Measurements from ENCODE around the gene CDH22. TPM values are rescaled to one million over a fixed set of nuclear protein-coding genes. Genes with fewer than 3 reads are reported as not detected.

Gene CDH22
- total and polyA plus RNA-seq, 10 donors: not detected

GRCh38 chr20:46268131-46268614 lies 40.1 kb downstream of the CDH22 start:
- intact Hi-C loops (cut with DNase I; ENCODE audit: low total_unique reads): no loop called here
- Histone ChIP-seq H3K36me3 (no peaks in the 10 kb centered on the region), H3K27ac (no peak overlapping the region), H3K4me3 (no peak overlapping the region), H3K4me1 (no peaks in the 10 kb centered on the region), H3K27me3 (replicated peaks in 1 of 7) (peaks cover 0 to 65% (median 3%) of the 10 kb centered on the region in 7 donors), H3K9me3 (peaks cover 0 to 14% (median 10%) of the 10 kb centered on the region in 8 donors)
- 25 to 47% (median 27%) methylated on average over 15 to 19 of the region's 19 CpGs for WGBS, 5 donors
- TF ChIP-seq POLR2A (IDR thresholded peaks at IDR 0.05) (no peak), CTCF (IDR thresholded peaks at IDR 0.05 in 8 of 11, conservative IDR thresholded peaks at IDR 0.05 in 3 of 11) (no peak), POLR2AphosphoS5 (IDR thresholded peaks at IDR 0.05) (no peak)
- no peak for DNase-seq

- no peak for DNase-seq
- no peaks in the 10 kb centered on the region for H3K36me3 ChIP-seq
- no peak overlapping the region for H3K27ac ChIP-seq
- no peak for TF ChIP-seq CTCF (IDR thresholded peaks at IDR 0.05 in 8 of 11, conservative IDR thresholded peaks at IDR 0.05 in 3 of 11)
- no peak overlapping the region for H3K4me3 ChIP-seq
- H3K4me1 ChIP-seq: no peaks in the 10 kb centered on the region
- 56 to 60% (median 58%) methylated on average over 11 of the region's 11 CpGs for WGBS, 5 donors
- intact Hi-C loops (cut with DNase I; ENCODE audit: low total_unique reads): no loop called here
- peaks cover 0 to 71% (median 3%) of the 10 kb centered on the region in 7 donors for H3K27me3 ChIP-seq (replicated peaks in 1 of 7)
- H3K9me3 ChIP-seq: peaks cover 0 to 7% (median 2%) of the 10 kb centered on the region in 8 donors
These were observed 40.9 kb downstream of the CDH22 start for GRCh38 chr20:46267108-46268105.

GRCh38 chr20:46265539-46265938 lies 42.8 kb downstream of the CDH22 start:
- Histone ChIP-seq H3K4me3 (no peak overlapping the region), H3K27me3 (replicated peaks in 1 of 7) (peaks cover 0 to 75% (median 3%) of the 10 kb centered on the region in 7 donors)
- 84 to 96% (median 90%) methylated on average over 2 of the region's 2 CpGs for WGBS, 5 donors

More at GRCh38 chr20:46265539-46265938, 42.8 kb downstream of the CDH22 start:
- Histone ChIP-seq H3K4me1 (no peaks in the 10 kb centered on the region), H3K36me3 (no peaks in the 10 kb centered on the region), H3K27ac (no peak overlapping the region), H3K9me3 (no peaks in the 10 kb centered on the region)
- TF ChIP-seq POLR2AphosphoS5 (IDR thresholded peaks at IDR 0.05) (no peak), CTCF (IDR thresholded peaks at IDR 0.05 in 8 of 11, conservative IDR thresholded peaks at IDR 0.05 in 3 of 11) (no peak), POLR2A (IDR thresholded peaks at IDR 0.05) (no peak)
- intact Hi-C loops (cut with DNase I; ENCODE audit: low total_unique reads): no loop called here
- DNase-seq: no peak

All from spleen (tissue), 11 donors.